ENCODE data around the gene DIS3L2.

- TF ChIP-seq CTCF (IDR thresholded peaks at IDR 0.05; ENCODE audit: low read length) (no peak), EZH2 (IDR thresholded peaks at IDR 0.05; ENCODE audit: borderline replicate concordance, low read length) (no peak)
Measured at GRCh38 chr2:232287316-232287715, 325.8 kb downstream of the DIS3L2 start.

All from OCI-LY1 (cell line).